H9 (cell line): Measurements from ENCODE around the gene ATP2A1. TPM values are rescaled to one million over a fixed set of nuclear protein-coding genes. Genes with fewer than 3 reads are reported as not detected.
"Not testable (repeated sequence)": the region's sequence is repeated elsewhere in the genome, so short reads cannot be mapped to it uniquely, and the experiment has no call there.

Experiments
- DNase-seq: peaks from one replicate; pipeline ENCODE4 v3.0.0-alpha.2; 2017
- H2AFZ ChIP-seq: one replicate; pipeline ENCODE4 v1.6.1; 2013; ENCODE audit warnings: mild to moderate bottlenecking, low read length, control low read depth, moderate library complexity
- H2AK5ac ChIP-seq: 2 replicates; pipeline ENCODE4 v1.6.1; 2013; ENCODE audit warnings: low read length, control low read depth, mixed read lengths; ENCODE audit not compliant: insufficient read length
- H2BK120ac ChIP-seq: one replicate; pipeline ENCODE4 v1.6.1; 2013; ENCODE audit warnings: low read depth, mild to moderate bottlenecking, low read length, control low read depth, inconsistent platforms; ENCODE audit not compliant: poor library complexity, severe bottlenecking
- H2BK12ac ChIP-seq: 2 replicates; pipeline ENCODE4 v1.6.1; 2013; ENCODE audit warnings: low read length, control low read depth, mixed read lengths, low read depth; ENCODE audit not compliant: insufficient read length
- H2BK15ac ChIP-seq: 2 replicates; pipeline ENCODE4 v1.6.1; 2013; ENCODE audit warnings: low read depth, low read length, control low read depth
- H2BK20ac ChIP-seq: one replicate; pipeline ENCODE4 v1.6.1; 2013; ENCODE audit warnings: low read depth, mild to moderate bottlenecking, low read length, control low read depth, inconsistent platforms; ENCODE audit not compliant: poor library complexity, severe bottlenecking
- H2BK5ac ChIP-seq: 2 replicates; pipeline ENCODE4 v1.6.1; 2013; ENCODE audit warnings: low read length, control low read depth, mixed read lengths; ENCODE audit not compliant: insufficient read length
- H3K14ac ChIP-seq: 2 replicates; pipeline ENCODE4 v1.6.1; 2013; ENCODE audit warnings: low read length, control low read depth; ENCODE audit not compliant: insufficient read depth
- H3K18ac ChIP-seq: 2 replicates; pipeline ENCODE4 v1.6.1; 2013; ENCODE audit warnings: low read depth, mild to moderate bottlenecking, mixed read lengths, low read length, control low read depth; ENCODE audit not compliant: insufficient read length
- H3K23ac ChIP-seq: 2 replicates; pipeline ENCODE4 v1.6.1; 2013; ENCODE audit warnings: low read length, control low read depth, mixed read lengths, low read depth; ENCODE audit not compliant: insufficient read length
- H3K23me2 ChIP-seq: 2 replicates; pipeline ENCODE4 v1.6.1; 2013; ENCODE audit warnings: low read depth, mild to moderate bottlenecking, mixed read lengths, low read length, control low read depth; ENCODE audit not compliant: insufficient read length, poor library complexity, severe bottlenecking
- H3K27ac ChIP-seq: 2 replicates; pipeline ENCODE4 v1.5.1; 2013; ENCODE audit warnings: low read length, control low read depth, mixed read lengths, low read depth; ENCODE audit not compliant: insufficient read length
- H3K27me3 ChIP-seq: 2 replicates; pipeline ENCODE4 v1.6.1; 2013; ENCODE audit warnings: low read length, control low read depth, inconsistent platforms; ENCODE audit not compliant: insufficient read depth
- H3K4ac ChIP-seq: 2 replicates; pipeline ENCODE4 v1.6.1; 2013; ENCODE audit warnings: low read depth, mild to moderate bottlenecking, control low read depth, inconsistent platforms, low read length, moderate library complexity
- H3K4me1 ChIP-seq: 2 replicates; pipeline ENCODE4 v1.6.1; 2013; ENCODE audit warnings: low read length, control low read depth, inconsistent platforms; ENCODE audit not compliant: insufficient read depth
- H3K4me2 ChIP-seq: 2 replicates; pipeline ENCODE4 v1.6.1; 2013; ENCODE audit warnings: low read length, control low read depth, mixed read lengths; ENCODE audit not compliant: insufficient read length, insufficient read depth
- H3K56ac ChIP-seq: 2 replicates; pipeline ENCODE4 v1.6.1; 2013; ENCODE audit warnings: low read depth, mild to moderate bottlenecking, mixed read lengths, low read length, control low read depth; ENCODE audit not compliant: insufficient read length
- H3K79me1 ChIP-seq: 2 replicates; pipeline ENCODE4 v1.6.1; 2013; ENCODE audit warnings: low read depth, mild to moderate bottlenecking, moderate library complexity, low read length, control low read depth, inconsistent platforms; ENCODE audit not compliant: insufficient read depth, poor library complexity, severe bottlenecking
- H3K79me2 ChIP-seq: 2 replicates; pipeline ENCODE4 v1.6.1; 2013; ENCODE audit warnings: low read length, control low read depth, inconsistent platforms; ENCODE audit not compliant: insufficient read depth
- H3K9ac ChIP-seq: 2 replicates; pipeline ENCODE4 v1.6.1; 2013; ENCODE audit warnings: low read length, control low read depth, mixed read lengths; ENCODE audit not compliant: insufficient read length; ENCODE audit errors: extremely low read depth
- H3K9me3 ChIP-seq: one replicate; pipeline ENCODE4 v1.6.1; 2013; ENCODE audit warnings: low read depth, low read length, inconsistent platforms; ENCODE audit not compliant: control insufficient read depth
- H3T11ph ChIP-seq: one replicate; pipeline ENCODE4 v1.6.1; 2013; ENCODE audit warnings: mild to moderate bottlenecking, low read length, control low read depth, inconsistent platforms
- H4K20me1 ChIP-seq: one replicate; pipeline ENCODE4 v1.6.1; 2013; ENCODE audit not compliant: control insufficient read depth, insufficient read length, insufficient read depth
- H4K5ac ChIP-seq: 2 replicates; pipeline ENCODE4 v1.6.1; 2013; ENCODE audit warnings: low read depth, mild to moderate bottlenecking, mixed read lengths, low read length, control low read depth; ENCODE audit not compliant: insufficient read length
- H4K8ac ChIP-seq: replicated peaks from 2 replicates; pipeline ENCODE4 v1.6.1; 2013; ENCODE audit warnings: low read length, control low read depth, mixed read lengths, low read depth; ENCODE audit not compliant: insufficient read length
- H4K91ac ChIP-seq: 2 replicates; pipeline ENCODE4 v1.6.1; 2013; ENCODE audit warnings: low read depth, mild to moderate bottlenecking, moderate library complexity, mixed read lengths, low read length, control low read depth; ENCODE audit not compliant: insufficient read length
- H3K27ac Mint-ChIP-seq, 3 experiments: 2 replicates in 2 of 3; 3 replicates in 1 of 3; pipeline ENCODE4 v1.8.0; 2020 to 2021; ENCODE audit warnings: mixed read lengths in 3 of 3, mild to moderate bottlenecking in 1 of 3, moderate library complexity in 1 of 3
- H3K27me3 Mint-ChIP-seq: 2 replicates; pipeline ENCODE4 v1.8.0; 2021; ENCODE audit warnings: low read depth, mild to moderate bottlenecking, moderate library complexity, mixed read lengths
- H3K36me3 Mint-ChIP-seq, 3 experiments: 2 replicates in 2 of 3; 3 replicates in 1 of 3; pipeline ENCODE4 v1.8.0; 2020 to 2021; ENCODE audit warnings: low read depth in 3 of 3, mixed read lengths in 3 of 3; ENCODE audit not compliant: insufficient read depth in 1 of 3
- H3K4me1 Mint-ChIP-seq, 2 experiments: 2 replicates each; pipeline ENCODE4 v1.8.0; 2020; ENCODE audit warnings: mixed read lengths in 2 of 2
- H3K4me3 Mint-ChIP-seq, 2 experiments: 2 replicates in 1 of 2; 3 replicates in 1 of 2; pipeline ENCODE4 v1.8.0; 2020 to 2021; ENCODE audit warnings: mild to moderate bottlenecking in 2 of 2, mixed read lengths in 2 of 2, moderate library complexity in 1 of 2
- H3K9me3 Mint-ChIP-seq, 2 experiments: 2 replicates in 1 of 2; 3 replicates in 1 of 2; pipeline ENCODE4 v1.8.0; 2020; ENCODE audit warnings: mild to moderate bottlenecking in 2 of 2, mixed read lengths in 2 of 2, moderate library complexity in 1 of 2
- WGBS: extraction: QIAGEN DNeasy Blood & Tissue Kit; methylation state at CpG from one replicate; pipeline ENCODE4 v1.1.7; 2013; ENCODE audit warnings: missing lambda C conversion rate, low lambda C conversion rate, mixed read lengths; ENCODE audit not compliant: insufficient read length; ENCODE audit errors: extremely low coverage; 5-methylcytosine and 5-hydroxymethylcytosine counted together
- total RNA-seq: library from RNA; stranded (reverse); gene quantifications from 2 replicates; pipeline ENCODE4 v1.2.1, GENCODE V29; 2021
- TF ChIP-seq, protein P1 (sequence below): fragments of 200-600 bp; sonication (generic); conservative IDR thresholded peaks from 3 replicates; pipeline ENCODE4 v1.8.0; 2021; ENCODE audit warnings: antibody characterized with exemption, mild to moderate bottlenecking

Gene ATP2A1
- total RNA-seq, 1 experiment from 2014 or later: 4.6 TPM

DNA sequence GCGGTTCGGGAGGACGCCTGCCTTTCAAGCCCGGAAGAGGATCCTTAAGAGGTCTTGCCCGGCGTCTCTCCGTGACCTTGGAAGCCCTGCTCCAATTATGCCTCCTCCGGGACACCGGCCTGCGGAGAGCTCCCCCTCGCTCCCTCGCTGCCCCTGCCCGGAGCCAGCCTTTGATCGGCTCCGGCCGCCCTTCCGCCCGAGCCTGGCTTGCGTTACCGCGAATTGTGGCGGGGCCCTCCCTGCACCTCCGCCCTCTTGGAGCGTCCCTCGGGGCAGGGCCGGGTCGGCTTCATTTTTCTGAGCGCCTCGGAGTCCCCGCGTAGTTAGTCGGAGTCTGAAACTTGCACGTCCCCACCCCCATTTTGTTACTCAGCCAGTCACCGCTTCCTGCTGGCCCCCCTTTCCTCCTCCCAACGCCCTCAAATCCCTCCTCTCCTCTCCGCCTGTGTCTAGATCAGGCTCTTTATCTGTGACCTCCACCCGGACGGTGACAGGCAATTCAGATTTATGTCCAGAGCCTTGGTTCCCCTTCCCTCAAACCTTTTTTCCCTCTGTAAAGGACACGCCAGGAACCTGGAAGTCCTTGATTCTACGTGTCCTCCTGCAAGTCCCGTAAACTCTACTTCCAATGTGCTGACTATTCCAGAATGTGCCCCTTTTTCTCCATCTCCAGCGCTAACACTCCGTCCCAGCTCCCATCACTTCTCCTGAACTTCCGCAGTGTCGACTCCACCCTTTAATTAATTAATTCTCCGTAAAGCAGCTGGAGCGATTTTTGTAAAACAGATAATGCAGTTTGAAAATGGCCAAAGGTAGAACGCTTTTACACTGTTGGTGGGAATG lies 47.3 kb downstream of the ATP2A1 start:
- peak overlapping the region; percentile 92 for H3K27ac ChIP-seq
- no peaks in the 10 kb centered on the region for H3K9me3 ChIP-seq
- H3K79me1 ChIP-seq: no peaks in the 10 kb centered on the region
- H3K27ac Mint-ChIP-seq: peak overlapping the region; percentile 97 to 99 (median 98)
- no peak overlapping the region for H2BK15ac ChIP-seq
- peaks cover 12% of the 10 kb centered on the region for H3K23me2 ChIP-seq
- H4K91ac ChIP-seq: no peak overlapping the region
- no peaks in the 10 kb centered on the region for H3K27me3 Mint-ChIP-seq
- H3K18ac ChIP-seq: peak overlapping the region; percentile 95
- peak overlapping the region; percentile 100 for H3K4me2 ChIP-seq
- no peak overlapping the region for H4K8ac ChIP-seq
- no peaks in the 10 kb centered on the region for H3K4me1 ChIP-seq
- peaks cover 0 to 5% (median 5%) of the 10 kb centered on the region in 3 experiments; a peak in 4 of 7 replicates for H3K36me3 Mint-ChIP-seq
- H3K27me3 ChIP-seq: no peaks in the 10 kb centered on the region
- no peak overlapping the region for H2BK5ac ChIP-seq
- no peak overlapping the region for H2BK12ac ChIP-seq
- H3K9ac ChIP-seq: peak overlapping the region; percentile 90
- no peaks in the 10 kb centered on the region for H4K20me1 ChIP-seq
- WGBS: no CpG with 5 or more reads among the region's 48 CpGs
- peak overlapping the region; percentile 91 to 96 for H3K4me3 Mint-ChIP-seq
- no peak overlapping the region for H2BK120ac ChIP-seq
- no peaks in the 10 kb centered on the region for H3K79me2 ChIP-seq
- H3K14ac ChIP-seq: peak overlapping the region; percentile 97
- no peak overlapping the region for H3K4ac ChIP-seq
- peak overlapping the region; percentile 75 for H2AFZ ChIP-seq
- peak overlapping the region; percentile 70 for H4K5ac ChIP-seq
- H2BK20ac ChIP-seq: no peak overlapping the region
- DNase-seq: no peak
- no peaks in the 10 kb centered on the region for H3K9me3 Mint-ChIP-seq
- no peak overlapping the region for H3K23ac ChIP-seq
- H3K4me1 Mint-ChIP-seq: peaks cover 14 to 17% of the 10 kb centered on the region in 2 experiments
- TF ChIP-seq, protein P1, sequence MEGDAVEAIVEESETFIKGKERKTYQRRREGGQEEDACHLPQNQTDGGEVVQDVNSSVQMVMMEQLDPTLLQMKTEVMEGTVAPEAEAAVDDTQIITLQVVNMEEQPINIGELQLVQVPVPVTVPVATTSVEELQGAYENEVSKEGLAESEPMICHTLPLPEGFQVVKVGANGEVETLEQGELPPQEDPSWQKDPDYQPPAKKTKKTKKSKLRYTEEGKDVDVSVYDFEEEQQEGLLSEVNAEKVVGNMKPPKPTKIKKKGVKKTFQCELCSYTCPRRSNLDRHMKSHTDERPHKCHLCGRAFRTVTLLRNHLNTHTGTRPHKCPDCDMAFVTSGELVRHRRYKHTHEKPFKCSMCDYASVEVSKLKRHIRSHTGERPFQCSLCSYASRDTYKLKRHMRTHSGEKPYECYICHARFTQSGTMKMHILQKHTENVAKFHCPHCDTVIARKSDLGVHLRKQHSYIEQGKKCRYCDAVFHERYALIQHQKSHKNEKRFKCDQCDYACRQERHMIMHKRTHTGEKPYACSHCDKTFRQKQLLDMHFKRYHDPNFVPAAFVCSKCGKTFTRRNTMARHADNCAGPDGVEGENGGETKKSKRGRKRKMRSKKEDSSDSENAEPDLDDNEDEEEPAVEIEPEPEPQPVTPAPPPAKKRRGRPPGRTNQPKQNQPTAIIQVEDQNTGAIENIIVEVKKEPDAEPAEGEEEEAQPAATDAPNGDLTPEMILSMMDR: no peak
- H2AK5ac ChIP-seq: no peak overlapping the region
- H3K56ac ChIP-seq: peak overlapping the region; percentile 79
- no peak overlapping the region for H3T11ph ChIP-seq

DNA sequence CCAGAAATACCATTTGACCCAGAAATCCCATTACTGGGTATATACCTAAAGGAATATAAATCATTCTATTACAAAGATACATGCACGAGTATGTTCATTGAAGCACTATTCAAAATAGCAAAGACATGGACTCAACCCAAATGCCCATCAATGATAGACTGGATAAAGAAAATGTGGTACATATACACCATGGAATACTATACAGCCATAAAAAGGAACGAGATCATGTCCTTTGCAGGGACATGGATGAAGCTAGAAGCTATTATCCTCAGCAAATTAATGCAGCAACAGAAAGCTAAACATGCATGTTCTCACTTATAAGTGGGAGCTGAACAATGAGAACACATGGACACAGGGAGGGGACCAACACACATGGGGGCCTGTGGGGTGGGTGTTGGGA lies 48.0 kb downstream of the ATP2A1 start:
- not testable (repeated sequence) for H3K79me1 ChIP-seq, H4K91ac ChIP-seq, H3K4ac ChIP-seq, H4K5ac ChIP-seq, H3K14ac ChIP-seq, H2AFZ ChIP-seq, H2BK15ac ChIP-seq, H2BK5ac ChIP-seq, H3K27ac ChIP-seq, H3K4me1 ChIP-seq, H3K23ac ChIP-seq, H3K79me2 ChIP-seq, H3K56ac ChIP-seq, H3K18ac ChIP-seq, H3K27me3 ChIP-seq, H3K9ac ChIP-seq, H3K9me3 ChIP-seq, H3K27me3 Mint-ChIP-seq, H2BK120ac ChIP-seq, H2BK12ac ChIP-seq, DNase-seq, H4K20me1 ChIP-seq, H2AK5ac ChIP-seq, H3T11ph ChIP-seq, H3K9me3 Mint-ChIP-seq, H3K36me3 Mint-ChIP-seq, H4K8ac ChIP-seq, H2BK20ac ChIP-seq
- H3K27ac Mint-ChIP-seq: peak overlapping the region in 1 of 3 experiments; percentile 98; a peak in 1 of 7 replicates
- Histone ChIP-seq H3K23me2 (peaks cover 12% of the 10 kb centered on the region), H3K4me2 (peak overlapping the region; percentile 100)
- no CpG with 5 or more reads among the region's 2 CpGs for WGBS
- peak overlapping the region; percentile 91 to 96 for H3K4me3 Mint-ChIP-seq
- peaks cover 17 to 21% of the 10 kb centered on the region in 2 experiments for H3K4me1 Mint-ChIP-seq
